ENCODE results near the gene CMPK2. TPM values are rescaled to one million over a fixed set of nuclear protein-coding genes. Genes with fewer than 3 reads are reported as not detected.
"Not testable (repeated sequence)": the region's sequence is repeated elsewhere in the genome, so short reads cannot be mapped to it uniquely, and the experiment has no call there.

The CMPK2 gene
- total RNA-seq, 2 donors from 2014 or later = 2.6 to 3.6 TPM

DNA sequence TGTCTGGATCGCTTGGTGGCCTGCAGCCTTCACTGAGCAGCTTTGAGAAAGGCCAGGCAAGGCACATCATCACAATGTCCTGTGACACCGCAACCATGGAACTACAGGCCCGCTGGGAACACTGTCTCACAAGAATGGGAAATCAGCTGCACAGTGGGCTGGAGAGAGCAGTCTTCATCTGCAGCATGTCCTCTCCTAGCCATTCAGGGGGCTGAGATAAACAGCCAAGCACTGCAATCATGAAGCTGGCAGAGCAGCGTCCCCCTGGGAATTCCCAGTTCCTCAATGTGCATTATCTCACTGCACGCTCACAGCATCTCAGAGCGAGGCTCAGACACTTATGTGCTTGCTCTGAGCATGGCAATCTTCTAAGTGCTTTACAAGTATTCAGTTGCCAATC is 1.9 kb downstream of the CMPK2 start:
- Histone ChIP-seq H3K36me3 (no peaks in the 10 kb centered on the region), H3K4me1 (no peaks in the 10 kb centered on the region), H3K27ac (no peak overlapping the region), H3K9ac (ENCODE audit: low read depth in 2 of 2, low read length in 2 of 2) (no peak overlapping the region), H3K4me3 (no peak overlapping the region), H3K27me3 (no peaks in the 10 kb centered on the region), H3K9me3 (no peaks in the 10 kb centered on the region)
- TF ChIP-seq, protein P1, sequence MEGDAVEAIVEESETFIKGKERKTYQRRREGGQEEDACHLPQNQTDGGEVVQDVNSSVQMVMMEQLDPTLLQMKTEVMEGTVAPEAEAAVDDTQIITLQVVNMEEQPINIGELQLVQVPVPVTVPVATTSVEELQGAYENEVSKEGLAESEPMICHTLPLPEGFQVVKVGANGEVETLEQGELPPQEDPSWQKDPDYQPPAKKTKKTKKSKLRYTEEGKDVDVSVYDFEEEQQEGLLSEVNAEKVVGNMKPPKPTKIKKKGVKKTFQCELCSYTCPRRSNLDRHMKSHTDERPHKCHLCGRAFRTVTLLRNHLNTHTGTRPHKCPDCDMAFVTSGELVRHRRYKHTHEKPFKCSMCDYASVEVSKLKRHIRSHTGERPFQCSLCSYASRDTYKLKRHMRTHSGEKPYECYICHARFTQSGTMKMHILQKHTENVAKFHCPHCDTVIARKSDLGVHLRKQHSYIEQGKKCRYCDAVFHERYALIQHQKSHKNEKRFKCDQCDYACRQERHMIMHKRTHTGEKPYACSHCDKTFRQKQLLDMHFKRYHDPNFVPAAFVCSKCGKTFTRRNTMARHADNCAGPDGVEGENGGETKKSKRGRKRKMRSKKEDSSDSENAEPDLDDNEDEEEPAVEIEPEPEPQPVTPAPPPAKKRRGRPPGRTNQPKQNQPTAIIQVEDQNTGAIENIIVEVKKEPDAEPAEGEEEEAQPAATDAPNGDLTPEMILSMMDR (IDR thresholded peaks at IDR 0.05) = no peak
- DNase-seq = no peak
- intact Hi-C loops (cut with DNase I) = no loop called here

DNA sequence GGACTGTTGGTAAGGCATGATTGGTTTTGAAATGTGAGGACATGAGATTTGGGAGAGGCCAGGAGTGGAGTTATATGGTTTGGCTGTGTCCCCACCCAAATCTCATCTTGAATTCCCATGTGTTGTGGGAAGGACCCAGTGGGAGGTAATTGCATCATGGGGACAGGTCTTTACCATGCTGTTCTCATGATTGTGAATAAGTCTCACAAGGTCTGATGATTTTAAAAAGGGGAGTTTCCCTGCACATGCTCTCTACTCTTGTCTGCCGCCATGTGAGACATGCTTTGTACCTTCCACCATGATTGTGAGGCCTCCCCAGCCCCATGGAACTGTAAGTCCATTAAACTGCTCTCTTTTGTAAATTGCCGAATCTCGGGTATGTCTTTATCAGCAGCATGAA is 5.4 kb downstream of the CMPK2 start:
- Histone ChIP-seq H3K4me1 (no peaks in the 10 kb centered on the region), H3K27ac (no peak overlapping the region), H3K9me3 (no peaks in the 10 kb centered on the region), H3K4me3 (no peak overlapping the region), H3K9ac (ENCODE audit: low read depth in 2 of 2, low read length in 2 of 2) (no peak overlapping the region), H3K27me3 (no peaks in the 10 kb centered on the region), H3K36me3 (no peaks in the 10 kb centered on the region)
- TF ChIP-seq, protein P1 (IDR thresholded peaks at IDR 0.05) = no peak
- DNase-seq = no peak
- intact Hi-C loops (cut with DNase I) = no loop called here

DNA sequence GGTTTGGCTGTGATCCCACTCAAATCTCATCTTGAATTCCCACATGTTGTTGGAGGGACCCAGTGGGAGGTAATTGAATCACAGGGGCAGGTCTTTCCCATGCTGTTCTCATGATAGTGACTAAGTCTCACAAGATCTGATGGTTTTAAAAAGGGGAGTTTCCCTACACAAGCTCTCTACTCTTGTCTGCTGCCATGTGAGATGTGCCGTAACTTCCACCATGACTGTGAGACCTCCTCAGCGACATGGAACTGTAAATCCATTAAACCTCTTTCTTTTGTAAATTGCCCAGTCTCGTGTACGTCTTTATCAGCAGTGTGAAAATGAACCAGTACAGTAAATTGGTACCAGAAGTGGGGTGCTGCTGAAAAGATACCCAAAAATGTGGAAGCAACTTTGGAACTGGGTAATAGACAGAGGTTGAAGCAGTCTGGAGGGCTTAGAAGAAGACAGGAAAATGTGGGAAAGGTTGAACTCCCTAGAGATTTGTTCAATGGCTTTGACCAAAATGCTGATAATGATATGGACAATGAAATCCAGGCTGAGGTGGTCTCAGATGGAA is 7.2 kb downstream of the CMPK2 start:
- H3K27me3 ChIP-seq; H3K9me3 ChIP-seq; H3K36me3 ChIP-seq; DNase-seq; intact Hi-C loops (cut with DNase I); H3K9ac ChIP-seq (ENCODE audit: low read depth in 2 of 2, low read length in 2 of 2); H3K4me3 ChIP-seq; H3K27ac ChIP-seq; H3K4me1 ChIP-seq: not testable (repeated sequence)

DNA sequence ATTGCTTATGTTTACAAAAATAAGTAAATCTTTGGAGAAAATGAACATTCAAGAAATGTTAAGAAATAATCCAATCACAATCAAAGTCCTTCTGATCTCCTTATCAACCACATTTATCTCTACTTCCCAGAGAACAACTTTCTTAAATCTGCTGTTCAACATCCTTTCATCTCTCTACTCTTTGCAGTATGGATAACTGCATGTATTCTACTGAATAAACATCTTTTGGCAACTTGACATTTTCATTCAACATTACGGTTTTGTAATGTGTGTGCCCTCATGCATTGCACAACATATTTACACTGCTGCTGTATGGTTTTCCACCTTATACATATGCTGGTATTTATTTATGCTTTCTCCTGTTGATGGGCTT is 9.2 kb downstream of the CMPK2 start:
- no peaks in the 10 kb centered on the region for H3K36me3 ChIP-seq
- H3K9me3 ChIP-seq = no peaks in the 10 kb centered on the region
- TF ChIP-seq, protein P1 (IDR thresholded peaks at IDR 0.05) = no peak
- no peak overlapping the region for H3K4me3 ChIP-seq
- H3K4me1 ChIP-seq = no peaks in the 10 kb centered on the region
- DNase-seq = no peak
- no peak overlapping the region for H3K9ac ChIP-seq (ENCODE audit: low read depth in 2 of 2, low read length in 2 of 2)
- no peak overlapping the region for H3K27ac ChIP-seq
- intact Hi-C loops (cut with DNase I) = no loop called here
- H3K27me3 ChIP-seq = no peaks in the 10 kb centered on the region

DNA sequence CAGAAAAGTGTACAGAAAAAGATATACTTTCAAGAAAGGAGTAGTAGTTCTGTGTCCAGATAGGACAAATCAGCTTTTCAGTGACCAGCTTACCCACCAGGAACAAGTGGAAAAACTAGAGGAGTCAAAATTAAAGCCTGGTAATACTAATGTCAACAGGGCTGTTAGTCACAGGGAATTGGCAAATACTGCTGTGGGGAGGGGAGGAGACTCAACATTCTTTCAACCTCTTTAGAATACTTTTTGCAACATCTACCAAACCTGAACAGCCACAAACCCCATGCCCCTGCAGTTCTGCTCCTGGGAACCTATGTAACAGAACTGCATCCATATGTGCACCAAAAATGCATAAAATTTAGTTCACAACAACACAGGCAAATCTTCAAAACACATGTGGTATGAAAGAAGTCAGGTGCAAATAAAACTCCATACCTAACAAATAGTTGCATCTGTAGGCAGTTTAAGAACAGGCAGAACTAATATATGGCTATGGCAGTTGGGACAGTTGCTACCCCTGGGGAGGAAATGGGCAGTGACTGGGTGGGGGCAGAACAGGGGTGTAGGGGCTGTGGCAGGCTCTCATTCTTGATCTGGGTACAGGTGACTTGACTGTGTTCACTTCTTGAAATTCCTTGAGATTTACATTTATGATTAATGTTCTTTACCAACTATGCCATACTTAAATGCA is 9.7 kb downstream of the CMPK2 start:
- DNase-seq = no peak
- no peak overlapping the region for H3K27ac ChIP-seq
- no peaks in the 10 kb centered on the region for H3K27me3 ChIP-seq
- TF ChIP-seq, protein P1 (IDR thresholded peaks at IDR 0.05) = no peak
- H3K4me3 ChIP-seq = no peak overlapping the region
- no peaks in the 10 kb centered on the region for H3K4me1 ChIP-seq
- H3K9me3 ChIP-seq = no peaks in the 10 kb centered on the region
- no peak overlapping the region for H3K9ac ChIP-seq (ENCODE audit: low read depth in 2 of 2, low read length in 2 of 2)
- intact Hi-C loops (cut with DNase I) = no loop called here
- H3K36me3 ChIP-seq = no peaks in the 10 kb centered on the region

DNA sequence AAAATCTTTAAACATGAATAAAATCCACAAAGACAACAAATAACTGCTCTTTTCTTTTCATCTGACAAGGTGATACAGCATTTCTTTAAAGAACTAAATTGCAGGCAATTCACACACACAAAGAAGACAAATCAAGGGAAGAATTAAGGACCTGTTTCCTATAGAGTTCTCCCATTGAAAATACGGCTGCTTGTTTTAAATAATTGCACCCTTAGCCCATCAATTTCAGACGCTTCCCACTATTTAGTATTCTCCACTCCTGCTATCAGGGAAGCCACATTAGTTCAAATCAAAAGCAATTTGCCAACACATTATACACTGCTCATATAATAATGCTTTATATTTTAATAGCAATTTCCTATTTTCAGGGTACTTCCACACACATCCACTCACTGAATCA is 11.3 kb downstream of the CMPK2 start:
- Histone ChIP-seq H3K27me3 (no peaks in the 10 kb centered on the region), H3K36me3 (no peaks in the 10 kb centered on the region), H3K4me1 (no peaks in the 10 kb centered on the region), H3K9ac (ENCODE audit: low read depth in 2 of 2, low read length in 2 of 2) (no peak overlapping the region), H3K9me3 (no peaks in the 10 kb centered on the region), H3K27ac (no peak overlapping the region), H3K4me3 (no peak overlapping the region)
- TF ChIP-seq, protein P1 (IDR thresholded peaks at IDR 0.05) = no peak
- no peak for DNase-seq
- intact Hi-C loops (cut with DNase I) = no loop called here
